HepG2 (cell line): ENCODE measurements around the gene NEK9.

Source experiments
- POLR2A ChIP-seq, 2 experiments: IDR thresholded peaks; 2 replicates each; pipeline ENCODE4 v1.6.1; 2011; ENCODE audit warnings: low read depth in 2 of 2, low read length in 2 of 2, mild to moderate bottlenecking in 1 of 2, moderate library complexity in 1 of 2; ENCODE audit not compliant: insufficient read depth in 1 of 2
- RBM22 ChIP-seq: fragments of 200-400 bp; formaldehyde crosslinking; optimal IDR thresholded peaks from 2 replicates; pipeline ENCODE3; 2017; ENCODE audit warnings: mild to moderate bottlenecking, low read length, moderate library complexity
- ZBTB8A ChIP-seq: sonication (generic); formaldehyde crosslinking; IDR thresholded peaks from 2 replicates; pipeline ENCODE4 v1.4.0; 2020; ENCODE audit warnings: mild to moderate bottlenecking, low read depth, missing genetic modification reagents, borderline replicate concordance
- TF ChIP-seq, protein P1 (sequence below): sonication (generic); formaldehyde crosslinking; IDR thresholded peaks from 2 replicates; pipeline ENCODE4 v1.8.0; 2022; ENCODE audit warnings: mild to moderate bottlenecking, missing genetic modification reagents; ENCODE audit not compliant: insufficient replicate concordance
- TF ChIP-seq, protein P2 (sequence below): sonication (generic); formaldehyde crosslinking; IDR thresholded peaks from 2 replicates; pipeline ENCODE4 v1.5.0; 2020; ENCODE audit warnings: mild to moderate bottlenecking, missing genetic modification reagents, moderate library complexity

DNA sequence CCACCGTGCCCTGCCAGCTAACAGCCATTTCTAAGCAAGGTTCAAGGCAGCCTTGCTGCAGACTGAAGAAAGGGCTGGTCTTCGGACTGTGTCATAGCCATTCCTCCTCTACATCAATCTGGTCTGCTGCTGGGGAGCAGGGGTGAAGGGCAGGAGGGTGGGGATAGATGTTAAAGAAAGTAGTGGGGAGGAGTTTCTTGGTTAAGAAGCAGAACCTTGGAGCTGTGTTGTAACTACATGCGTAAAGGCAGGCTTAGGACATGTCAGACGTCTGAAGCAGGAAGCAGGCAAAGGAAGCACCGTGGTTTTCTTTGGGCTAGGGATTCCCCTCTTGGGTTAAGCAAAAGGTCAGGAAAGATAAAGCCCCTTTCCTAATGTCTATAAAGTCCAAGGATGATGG, 18.1 kb upstream of the NEK9 start:
- no peak for TF ChIP-seq RBM22
- TF ChIP-seq POLR2A (IDR thresholded peaks at IDR 0.05; ENCODE audit: insufficient read depth in 1 of 2, low read depth in 2 of 2, low read length in 2 of 2): no peak
- TF ChIP-seq, protein P1, sequence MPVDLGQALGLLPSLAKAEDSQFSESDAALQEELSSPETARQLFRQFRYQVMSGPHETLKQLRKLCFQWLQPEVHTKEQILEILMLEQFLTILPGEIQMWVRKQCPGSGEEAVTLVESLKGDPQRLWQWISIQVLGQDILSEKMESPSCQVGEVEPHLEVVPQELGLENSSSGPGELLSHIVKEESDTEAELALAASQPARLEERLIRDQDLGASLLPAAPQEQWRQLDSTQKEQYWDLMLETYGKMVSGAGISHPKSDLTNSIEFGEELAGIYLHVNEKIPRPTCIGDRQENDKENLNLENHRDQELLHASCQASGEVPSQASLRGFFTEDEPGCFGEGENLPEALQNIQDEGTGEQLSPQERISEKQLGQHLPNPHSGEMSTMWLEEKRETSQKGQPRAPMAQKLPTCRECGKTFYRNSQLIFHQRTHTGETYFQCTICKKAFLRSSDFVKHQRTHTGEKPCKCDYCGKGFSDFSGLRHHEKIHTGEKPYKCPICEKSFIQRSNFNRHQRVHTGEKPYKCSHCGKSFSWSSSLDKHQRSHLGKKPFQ (CRISPR knock-in tag): no peak
- no peak for TF ChIP-seq ZBTB8A (CRISPR knock-in tag)
- TF ChIP-seq, protein P2, sequence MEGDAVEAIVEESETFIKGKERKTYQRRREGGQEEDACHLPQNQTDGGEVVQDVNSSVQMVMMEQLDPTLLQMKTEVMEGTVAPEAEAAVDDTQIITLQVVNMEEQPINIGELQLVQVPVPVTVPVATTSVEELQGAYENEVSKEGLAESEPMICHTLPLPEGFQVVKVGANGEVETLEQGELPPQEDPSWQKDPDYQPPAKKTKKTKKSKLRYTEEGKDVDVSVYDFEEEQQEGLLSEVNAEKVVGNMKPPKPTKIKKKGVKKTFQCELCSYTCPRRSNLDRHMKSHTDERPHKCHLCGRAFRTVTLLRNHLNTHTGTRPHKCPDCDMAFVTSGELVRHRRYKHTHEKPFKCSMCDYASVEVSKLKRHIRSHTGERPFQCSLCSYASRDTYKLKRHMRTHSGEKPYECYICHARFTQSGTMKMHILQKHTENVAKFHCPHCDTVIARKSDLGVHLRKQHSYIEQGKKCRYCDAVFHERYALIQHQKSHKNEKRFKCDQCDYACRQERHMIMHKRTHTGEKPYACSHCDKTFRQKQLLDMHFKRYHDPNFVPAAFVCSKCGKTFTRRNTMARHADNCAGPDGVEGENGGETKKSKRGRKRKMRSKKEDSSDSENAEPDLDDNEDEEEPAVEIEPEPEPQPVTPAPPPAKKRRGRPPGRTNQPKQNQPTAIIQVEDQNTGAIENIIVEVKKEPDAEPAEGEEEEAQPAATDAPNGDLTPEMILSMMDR (CRISPR knock-in tag): no peak
